ENCODE data around the gene B3GNT8. TPM values are rescaled to one million over a fixed set of nuclear protein-coding genes. Genes with fewer than 3 reads are reported as not detected.
A peak's percentile ranks its signal among the peaks of the same experiment; 100 is the strongest.

The B3GNT8 gene
- total and polyA plus RNA-seq, 4 donors = 0.14 to 2.3 (median 0.66) TPM

DNA sequence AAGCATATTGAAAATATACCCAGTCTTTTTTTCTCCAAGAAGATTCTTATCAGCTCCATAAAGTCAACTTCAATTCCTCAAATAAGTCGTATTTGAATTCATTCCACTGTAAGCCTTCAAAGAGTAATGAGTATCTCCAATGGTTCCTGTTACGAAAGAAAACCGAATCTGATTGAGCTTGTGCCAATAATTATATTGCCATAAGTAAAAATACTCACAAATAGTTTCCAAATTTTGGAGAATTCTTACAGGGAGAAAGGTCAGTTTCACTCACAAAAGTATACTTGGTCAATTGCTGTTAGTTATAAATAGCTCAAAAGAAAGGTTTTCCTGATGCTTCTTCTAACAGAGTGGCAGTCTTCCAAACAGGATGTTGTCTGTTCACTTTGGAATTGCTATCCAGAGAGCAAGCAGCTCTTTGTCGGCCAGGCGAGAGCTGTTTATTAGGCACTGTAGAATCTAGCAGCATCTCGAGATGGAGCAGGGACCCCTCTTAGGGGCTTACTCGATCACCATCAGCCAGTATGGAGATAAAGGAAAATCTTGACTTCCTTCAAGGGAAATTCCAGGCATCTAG is 29.3 kb upstream of the B3GNT8 start:
- H3K4me1 ChIP-seq (ENCODE audit: control insufficient read depth in 4 of 4, insufficient read depth in 4 of 4, low read length in 3 of 4) = no peaks in the 10 kb centered on the region
- whole genome bisulfite sequencing = 43% methylated on average over 7 of the region's 7 CpGs
- no peak for DNase-seq (ENCODE audit: low spot score)

DNA sequence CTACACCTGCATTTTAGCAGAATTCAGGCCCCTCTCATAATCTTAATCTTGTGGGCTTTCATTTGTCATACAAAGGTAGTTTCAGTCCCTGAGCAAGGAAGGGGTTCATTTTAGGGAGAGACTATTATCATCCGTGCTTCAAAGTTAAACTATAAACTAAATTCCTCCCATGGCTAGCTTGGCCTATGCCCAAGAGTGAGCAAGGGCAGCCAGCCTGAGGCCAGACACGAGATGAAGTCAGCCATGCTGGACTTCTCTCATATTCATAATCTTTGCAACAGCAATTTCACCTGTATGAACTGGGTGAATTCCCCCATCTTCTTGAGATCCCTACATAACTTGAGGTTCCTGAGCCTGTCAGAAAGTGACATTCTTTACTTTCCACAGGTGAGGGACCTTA is 28.8 kb upstream of the B3GNT8 start:
- WGBS = 22% methylated on average over 2 of the region's 2 CpGs
- Histone ChIP-seq H3K27ac (ENCODE audit: low read depth in 1 of 2, low read length in 2 of 2) (no peak overlapping the region), H3K4me3 (ENCODE audit: low read depth in 1 of 3, low read length in 3 of 3) (no peak overlapping the region), H3K27me3 (ENCODE audit: control insufficient read depth in 4 of 4, insufficient read depth in 4 of 4, low read length in 3 of 4) (peaks cover 0 to 6% (median 0%) of the 10 kb centered on the region in 4 donors), H3K9ac (ENCODE audit: low read depth in 1 of 2, low read length in 2 of 2) (no peak overlapping the region), H3K9me3 (ENCODE audit: control insufficient read depth in 4 of 4, low read length in 3 of 4) (no peaks in the 10 kb centered on the region), H3K4me1 (ENCODE audit: control insufficient read depth in 4 of 4, insufficient read depth in 4 of 4, low read length in 3 of 4) (no peaks in the 10 kb centered on the region), H3K36me3 (ENCODE audit: control insufficient read depth in 4 of 4, insufficient read depth in 3 of 4, low read depth in 1 of 4, low read length in 3 of 4) (no peaks in the 10 kb centered on the region)
- TF ChIP-seq GABPA (IDR thresholded peaks at IDR 0.05 in 1 of 2, conservative IDR thresholded peaks at IDR 0.05 in 1 of 2) = no peak
- TF ChIP-seq, protein P1, sequence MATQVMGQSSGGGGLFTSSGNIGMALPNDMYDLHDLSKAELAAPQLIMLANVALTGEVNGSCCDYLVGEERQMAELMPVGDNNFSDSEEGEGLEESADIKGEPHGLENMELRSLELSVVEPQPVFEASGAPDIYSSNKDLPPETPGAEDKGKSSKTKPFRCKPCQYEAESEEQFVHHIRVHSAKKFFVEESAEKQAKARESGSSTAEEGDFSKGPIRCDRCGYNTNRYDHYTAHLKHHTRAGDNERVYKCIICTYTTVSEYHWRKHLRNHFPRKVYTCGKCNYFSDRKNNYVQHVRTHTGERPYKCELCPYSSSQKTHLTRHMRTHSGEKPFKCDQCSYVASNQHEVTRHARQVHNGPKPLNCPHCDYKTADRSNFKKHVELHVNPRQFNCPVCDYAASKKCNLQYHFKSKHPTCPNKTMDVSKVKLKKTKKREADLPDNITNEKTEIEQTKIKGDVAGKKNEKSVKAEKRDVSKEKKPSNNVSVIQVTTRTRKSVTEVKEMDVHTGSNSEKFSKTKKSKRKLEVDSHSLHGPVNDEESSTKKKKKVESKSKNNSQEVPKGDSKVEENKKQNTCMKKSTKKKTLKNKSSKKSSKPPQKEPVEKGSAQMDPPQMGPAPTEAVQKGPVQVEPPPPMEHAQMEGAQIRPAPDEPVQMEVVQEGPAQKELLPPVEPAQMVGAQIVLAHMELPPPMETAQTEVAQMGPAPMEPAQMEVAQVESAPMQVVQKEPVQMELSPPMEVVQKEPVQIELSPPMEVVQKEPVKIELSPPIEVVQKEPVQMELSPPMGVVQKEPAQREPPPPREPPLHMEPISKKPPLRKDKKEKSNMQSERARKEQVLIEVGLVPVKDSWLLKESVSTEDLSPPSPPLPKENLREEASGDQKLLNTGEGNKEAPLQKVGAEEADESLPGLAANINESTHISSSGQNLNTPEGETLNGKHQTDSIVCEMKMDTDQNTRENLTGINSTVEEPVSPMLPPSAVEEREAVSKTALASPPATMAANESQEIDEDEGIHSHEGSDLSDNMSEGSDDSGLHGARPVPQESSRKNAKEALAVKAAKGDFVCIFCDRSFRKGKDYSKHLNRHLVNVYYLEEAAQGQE (IDR thresholded peaks at IDR 0.05) = no peak
- TF ChIP-seq ZBTB33 (IDR thresholded peaks at IDR 0.05) = no peak
- no peak for TF ChIP-seq RAD21 (IDR thresholded peaks at IDR 0.05)
- DNase-seq (ENCODE audit: low spot score) = no peak

More for the DNA sequence above, 29.3 kb upstream of the B3GNT8 start:
- Histone ChIP-seq H3K9ac (ENCODE audit: low read depth in 1 of 2, low read length in 2 of 2) (no peak overlapping the region), H3K36me3 (ENCODE audit: control insufficient read depth in 4 of 4, insufficient read depth in 3 of 4, low read depth in 1 of 4, low read length in 3 of 4) (no peaks in the 10 kb centered on the region), H3K27ac (ENCODE audit: low read depth in 1 of 2, low read length in 2 of 2) (no peak overlapping the region), H3K4me3 (ENCODE audit: low read depth in 1 of 3, low read length in 3 of 3) (no peak overlapping the region), H3K27me3 (ENCODE audit: control insufficient read depth in 4 of 4, insufficient read depth in 4 of 4, low read length in 3 of 4) (peaks cover 0 to 6% (median 0%) of the 10 kb centered on the region in 4 donors), H3K9me3 (ENCODE audit: control insufficient read depth in 4 of 4, low read length in 3 of 4) (no peaks in the 10 kb centered on the region)
- no peak for TF ChIP-seq CTCF (IDR thresholded peaks at IDR 0.05; ENCODE audit: low read depth, low read length, missing input control)
- TF ChIP-seq NR2F2 (IDR thresholded peaks at IDR 0.05) = peak; percentile 19
- no peak for TF ChIP-seq TAF1 (conservative IDR thresholded peaks at IDR 0.05)

DNA sequence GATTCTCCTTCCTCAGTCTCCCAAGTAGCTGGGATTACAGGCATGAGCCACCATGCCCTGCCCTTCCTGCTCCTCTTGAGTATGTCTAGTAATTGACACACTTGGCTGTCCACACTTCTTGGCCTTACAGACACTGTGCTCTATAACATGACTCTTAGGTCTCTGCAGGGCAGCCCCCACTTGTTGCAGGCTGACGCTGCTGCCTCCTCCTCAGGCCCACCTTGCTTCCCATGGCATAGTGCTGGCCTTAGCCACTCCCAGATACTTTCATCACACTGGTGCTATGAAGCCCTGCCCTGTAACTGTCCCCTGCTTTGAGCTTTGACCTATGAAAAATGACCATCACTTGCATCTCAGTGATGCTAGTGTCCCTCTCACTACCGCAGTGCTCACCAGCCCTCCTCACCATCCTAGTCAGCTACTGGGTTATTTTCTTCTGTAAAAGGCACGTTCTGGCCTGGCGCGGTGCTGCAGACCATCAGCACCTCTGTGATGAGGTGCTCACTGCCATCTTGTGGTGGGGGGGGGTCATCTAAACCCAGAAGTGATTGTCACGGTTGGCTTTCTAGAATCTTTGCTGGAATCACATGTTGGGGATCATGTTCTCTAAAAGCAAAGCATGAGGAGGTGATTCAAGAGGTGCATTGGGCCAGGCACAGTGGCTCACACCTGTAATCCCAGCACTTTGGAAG is 25.6 kb upstream of the B3GNT8 start:
- no peak for DNase-seq (ENCODE audit: low spot score)
- Histone ChIP-seq H3K9me3 (ENCODE audit: control insufficient read depth in 4 of 4, low read length in 3 of 4) (no peaks in the 10 kb centered on the region), H3K9ac (ENCODE audit: low read depth in 1 of 2, low read length in 2 of 2) (no peak overlapping the region), H3K36me3 (ENCODE audit: control insufficient read depth in 4 of 4, insufficient read depth in 3 of 4, low read depth in 1 of 4, low read length in 3 of 4) (no peaks in the 10 kb centered on the region), H3K27me3 (ENCODE audit: control insufficient read depth in 4 of 4, insufficient read depth in 4 of 4, low read length in 3 of 4) (no peaks in the 10 kb centered on the region), H3K27ac (ENCODE audit: low read depth in 1 of 2, low read length in 2 of 2) (no peak overlapping the region), H3K4me3 (ENCODE audit: low read depth in 1 of 3, low read length in 3 of 3) (no peak overlapping the region), H3K4me1 (ENCODE audit: control insufficient read depth in 4 of 4, insufficient read depth in 4 of 4, low read length in 3 of 4) (no peaks in the 10 kb centered on the region)
- WGBS = 57% methylated on average over 6 of the region's 6 CpGs
- TF ChIP-seq CTCF (IDR thresholded peaks at IDR 0.05; ENCODE audit: low read depth, low read length, missing input control) (no peak), RXRA (IDR thresholded peaks at IDR 0.05) (no peak), HNF4A (conservative IDR thresholded peaks at IDR 0.05) (no peak), ATF3 (IDR thresholded peaks at IDR 0.05) (no peak), EGR1 (IDR thresholded peaks at IDR 0.05; ENCODE audit: low read depth in 2 of 2) (no peak), YY1 (IDR thresholded peaks at IDR 0.05) (no peak), NR2F2 (IDR thresholded peaks at IDR 0.05) (no peak), FOXA2 (IDR thresholded peaks at IDR 0.05) (no peak), FOXA1 (IDR thresholded peaks at IDR 0.05) (no peak), JUND (IDR thresholded peaks at IDR 0.05) (no peak)

Measured in liver (tissue), 9 donors.